Measurements from ENCODE around the gene SERINC2. TPM values are rescaled to one million over a fixed set of nuclear protein-coding genes. Genes with fewer than 3 reads are reported as not detected.

Gene SERINC2
- total and polyA plus RNA-seq, 2 of the 8 experiments (the other 6 are each of a cell fraction or from before 2014, with no cell fraction given): 31.4 to 60.0 TPM

GRCh38 chr1:31381394-31382294 lies 31.4 kb upstream of the SERINC2 start:
- Histone ChIP-seq H3K36me3 (ENCODE audit: control insufficient read depth in 2 of 4, insufficient read depth in 4 of 4, low read length in 3 of 4) (no peaks in the 10 kb centered on the region), H3K18ac (ENCODE audit: extremely low read depth, low read length) (no peak overlapping the region), H4K5ac (ENCODE audit: insufficient read length, low read depth, low read length) (no peak overlapping the region), H3K4ac (replicated peaks; ENCODE audit: insufficient read length, low read depth, low read length) (no peak overlapping the region), H4K8ac (ENCODE audit: extremely low read depth, insufficient read depth, low read length) (no peak overlapping the region), H3K27ac (ENCODE audit: low read depth, low read length) (no peak overlapping the region), H3K9ac (replicated peaks in 1 of 4; ENCODE audit: extremely low read depth in 1 of 4, low read depth in 3 of 4, low read length in 3 of 4) (no peak overlapping the region), H3K4me3 (ENCODE audit: extremely low read depth in 1 of 4, insufficient read depth in 2 of 4, low read depth in 3 of 4, low read length in 4 of 4) (no peak overlapping the region), H2AFZ (ENCODE audit: low read length) (no peak overlapping the region), H2AK5ac (ENCODE audit: low read depth, low read length) (no peak overlapping the region), H3K4me1 (replicated peaks in 1 of 4; ENCODE audit: control insufficient read depth in 3 of 4, insufficient read depth in 4 of 4, low read length in 3 of 4) (peaks cover 0 to under 1% (median under 1%) of the 10 kb centered on the region in 4 experiments; a peak in 5 of 7 replicates), H3K56ac (replicated peaks; ENCODE audit: insufficient read length, low read depth, low read length) (no peak overlapping the region), H3K23me2 (ENCODE audit: low read depth, low read length) (no peaks in the 10 kb centered on the region), H3K4me2 (ENCODE audit: insufficient read depth in 1 of 2, low read depth in 2 of 2, low read length in 2 of 2) (no peak overlapping the region), H2BK12ac (ENCODE audit: low read depth, low read length) (0 out of 2 replicates have a peak overlapping the region, but pooled peaks have one; percentile 33), H3K79me2 (ENCODE audit: control insufficient read depth in 1 of 2, insufficient read depth in 2 of 2, low read length in 2 of 2) (no peaks in the 10 kb centered on the region), H4K91ac (replicated peaks; ENCODE audit: insufficient read length, low read length) (no peak overlapping the region), H4K20me1 (replicated peaks in 1 of 2; ENCODE audit: control insufficient read depth in 1 of 2, insufficient read depth in 2 of 2, low read length in 2 of 2) (no peaks in the 10 kb centered on the region), H2BK15ac (ENCODE audit: low read length) (no peak overlapping the region; the same call in 1 of the 2 replicates), H3K14ac (ENCODE audit: insufficient read length) (no peak overlapping the region), H3K23ac (ENCODE audit: insufficient read length) (no peak overlapping the region), H3K27me3 (replicated peaks in 1 of 4; ENCODE audit: control insufficient read depth in 3 of 4, extremely low read depth in 1 of 4, insufficient read depth in 3 of 4, low read length in 3 of 4) (no peaks in the 10 kb centered on the region), H2BK120ac (replicated peaks; ENCODE audit: low read depth, low read length) (no peak overlapping the region), H2BK5ac (ENCODE audit: low read depth, low read length) (no peak overlapping the region), H3K9me3 (ENCODE audit: insufficient read depth in 2 of 2, low read depth in 1 of 2, low read length in 1 of 2) (no peaks in the 10 kb centered on the region), H3K79me1 (ENCODE audit: low read depth, low read length) (no peaks in the 10 kb centered on the region), H2BK20ac (ENCODE audit: low read length) (no peak overlapping the region)
- DNase-seq (ENCODE audit: low read depth in 1 of 2, low spot score in 2 of 2): no peak
- FAIRE-seq: no peak
- ChIA-PET CTCF (ENCODE audit: partially characterized antibody) (no interaction called here), POLR2A (ENCODE audit: partially characterized antibody) (interaction anchor here (0.9 to 1.3 kb wide), 2 partner anchors 9 to 55 kb away, joined by 3 read pairs; partner anchors contain the start of gene FABP3)
- 73% methylated on average over 6 of the region's 6 CpGs; no CpG with 5 or more reads in 1 of the 2 experiments for WGBS, 2 experiments (ENCODE audit: extremely low coverage in 1 of 2, insufficient coverage in 1 of 2, insufficient read length in 1 of 2, insufficient replicate concordance in 2 of 2, low coverage in 1 of 2, low lambda C conversion rate in 2 of 2, missing lambda C conversion rate in 1 of 2)
- TF ChIP-seq CTBP2 (IDR thresholded peaks at IDR 0.05; ENCODE audit: borderline replicate concordance, insufficient read depth, insufficient read length, low read length) (no peak), FOSL1 (IDR thresholded peaks at IDR 0.05; ENCODE audit: insufficient read depth, low read depth, low read length) (no peak), RBBP5 (IDR thresholded peaks at IDR 0.05; ENCODE audit: borderline replicate concordance, low read depth, low read length) (no peak), YY1 (IDR thresholded peaks at IDR 0.05; ENCODE audit: low read depth, low read length) (no peak), RFX5 (IDR thresholded peaks at IDR 0.05; ENCODE audit: borderline replicate concordance, low read depth, low read length) (no peak), SP1 (IDR thresholded peaks at IDR 0.05; ENCODE audit: low read depth, low read length) (no peak), RNF2 (IDR thresholded peaks at IDR 0.05; ENCODE audit: borderline replicate concordance, low read depth, low read length, missing control alignments, poor library complexity, severe bottlenecking) (no peak)
